Endothelial cell of umbilical vein (primary cell): ENCODE results near the gene DLL3. TPM values are rescaled to one million over a fixed set of nuclear protein-coding genes. Genes with fewer than 3 reads are reported as not detected.
A peak's percentile ranks its signal among the peaks of the same experiment; 100 is the strongest.

ENCODE experiments used
- BruUV-seq: library from RNA; stranded (reverse); fragments of 400-500 nt; replicated peaks from 2 replicates; lab custom pipeline; 2021; lab: Mats Ljungman, UMichigan
- CTCF ChIA-PET: fragments of 300-600, 350-600 bp; sonication (Branson Sonifier 250); formaldehyde crosslinking; loops from one replicate; lab custom pipeline; 2021; ENCODE audit warnings: antibody characterized with exemption, inconsistent platforms; lab: Charles Lee
- POLR2A ChIA-PET: fragments of 300-600, 350-600 bp; sonication (Branson Sonifier 250); formaldehyde crosslinking; loops from one replicate; lab custom pipeline; 2021; ENCODE audit warnings: antibody characterized with exemption, inconsistent platforms; lab: Charles Lee
- DNase-seq: peaks from one replicate; pipeline ENCODE4 v3.0.0-alpha.2; 2011; ENCODE audit warnings: low read depth, low spot score
- FAIRE-seq: peaks from 2 replicates; lab custom pipeline; 2011; peaks lifted over from hg19 to GRCh38; lab: Jason Lieb, UNC
- H2AFZ ChIP-seq: 2 replicates; pipeline ENCODE4 v1.6.0; 2012; ENCODE audit warnings: low read depth, low read length, control low read depth, inconsistent platforms
- H3K27ac ChIP-seq: 2 replicates; pipeline ENCODE4 v1.5.1; 2011; ENCODE audit warnings: low read depth, mild to moderate bottlenecking, control low read depth, low read length, moderate library complexity; ENCODE audit not compliant: insufficient read depth
- H3K27me3 ChIP-seq, 2 experiments: 2 replicates each; pipeline versions ENCODE4 v1.6.0 to v1.6.1; 2011; ENCODE audit warnings: low read length in 2 of 2, mixed read lengths in 1 of 2; ENCODE audit not compliant: control insufficient read depth in 2 of 2, insufficient read depth in 2 of 2
- H3K36me3 ChIP-seq, 2 experiments: 2 replicates in 1 of 2; 3 replicates in 1 of 2; pipeline ENCODE4 v1.5.1; 2011; ENCODE audit warnings: low read length in 2 of 2, mild to moderate bottlenecking in 1 of 2, moderate library complexity in 1 of 2; ENCODE audit not compliant: control insufficient read depth in 2 of 2, insufficient read depth in 2 of 2; ENCODE audit errors: extremely low read depth in 1 of 2
- H3K4me1 ChIP-seq: 3 replicates; pipeline ENCODE4 v1.5.1; 2011; ENCODE audit warnings: mild to moderate bottlenecking, low read length; ENCODE audit not compliant: control insufficient read depth, insufficient read depth; ENCODE audit errors: extremely low read depth
- H3K4me2 ChIP-seq: 2 replicates; pipeline ENCODE4 v1.6.1; 2011; ENCODE audit warnings: low read length, control low read depth, mixed read lengths; ENCODE audit not compliant: insufficient read depth
- H3K4me3 ChIP-seq, 3 experiments: fragments of 200-600 bp in 1 of 3; sonication (generic), shearing (Covaris generic) in 1 of 3; replicated peaks in 1 of 3; 2 replicates each; pipeline ENCODE4 v1.5.1; 2011 to 2016; ENCODE audit warnings: control low read depth in 3 of 3, low read length in 3 of 3, mild to moderate bottlenecking in 2 of 3, inconsistent platforms in 1 of 3, low read depth in 1 of 3, moderate library complexity in 1 of 3; ENCODE audit not compliant: insufficient read depth in 1 of 3
- H3K79me2 ChIP-seq: 2 replicates; pipeline ENCODE4 v1.6.0; 2012; ENCODE audit warnings: low read length, inconsistent platforms; ENCODE audit not compliant: control insufficient read depth, insufficient read depth
- H3K9ac ChIP-seq: replicated peaks from 2 replicates; pipeline ENCODE3; 2011; ENCODE audit warnings: low read length, control low read depth; ENCODE audit not compliant: insufficient read depth; ENCODE audit errors: extremely low read depth
- H3K9me1 ChIP-seq: replicated peaks from 3 replicates; pipeline ENCODE4 v1.6.0; 2011; ENCODE audit warnings: mild to moderate bottlenecking, low read length; ENCODE audit not compliant: control insufficient read depth, insufficient read depth; ENCODE audit errors: extremely low read depth
- H3K9me3 ChIP-seq: replicated peaks from 2 replicates; pipeline ENCODE4 v1.5.1; 2012; ENCODE audit warnings: low read length, inconsistent platforms; ENCODE audit not compliant: control insufficient read depth, insufficient read depth
- H4K20me1 ChIP-seq: replicated peaks from 2 replicates; pipeline ENCODE3; 2011; ENCODE audit warnings: mild to moderate bottlenecking, low read length; ENCODE audit not compliant: control insufficient read depth, insufficient read depth; ENCODE audit errors: extremely low read depth
- CTCF ChIP-seq, 2 donors: IDR thresholded peaks; 1 replicate in 1 of 2; 2 replicates in 1 of 2; pipeline ENCODE4 v1.5.1; 2011; ENCODE audit warnings: low read length in 2 of 2, mild to moderate bottlenecking in 2 of 2, moderate library complexity in 2 of 2, control low read depth in 1 of 2, inconsistent platforms in 1 of 2, low read depth in 1 of 2; ENCODE audit not compliant: insufficient read depth in 1 of 2; ENCODE audit errors: extremely low read depth in 1 of 2
- EZH2 ChIP-seq: IDR thresholded peaks from 2 replicates; pipeline ENCODE4 v1.6.1; 2012; ENCODE audit warnings: borderline replicate concordance, low read depth, mild to moderate bottlenecking, moderate library complexity, low read length, inconsistent platforms; ENCODE audit not compliant: severe bottlenecking
- FOS ChIP-seq: IDR thresholded peaks from 2 replicates; pipeline ENCODE4 v1.6.1; 2011; ENCODE audit warnings: mild to moderate bottlenecking, low read length, moderate library complexity, borderline replicate concordance; ENCODE audit not compliant: insufficient read depth
- GATA2 ChIP-seq: IDR thresholded peaks from 2 replicates; pipeline ENCODE4 v1.7.0; 2011; ENCODE audit warnings: low read depth, mild to moderate bottlenecking, moderate library complexity, mixed read lengths, low read length; ENCODE audit not compliant: insufficient read length, insufficient read depth
- JUN ChIP-seq: IDR thresholded peaks from 2 replicates; pipeline ENCODE4 v1.6.1; 2011; ENCODE audit warnings: borderline replicate concordance, low read depth; ENCODE audit not compliant: insufficient read length, insufficient read depth
- MAX ChIP-seq: IDR thresholded peaks from 2 replicates; pipeline ENCODE4 v1.6.1; 2011; ENCODE audit not compliant: insufficient read depth, insufficient read length
- MYC ChIP-seq: IDR thresholded peaks from one replicate; pipeline ENCODE4 v1.6.1; 2011; ENCODE audit warnings: mild to moderate bottlenecking, low read depth, low read length
- POLR2A ChIP-seq: IDR thresholded peaks from 2 replicates; pipeline ENCODE4 v1.6.1; 2012; ENCODE audit warnings: low read depth, mild to moderate bottlenecking, control low read depth, low read length
- POLR2AphosphoS5 ChIP-seq: IDR thresholded peaks from 2 replicates; pipeline ENCODE4 v1.6.1; 2012; ENCODE audit warnings: low read depth, mild to moderate bottlenecking, control low read depth, low read length, moderate library complexity; ENCODE audit not compliant: insufficient read depth
- dilution Hi-C: fragments of 300-500 bp; cut with MboI; formaldehyde crosslinking; loops from one replicate; pipeline ENCODE4 v1.15.0; 2019; ENCODE audit warnings: low sequenced_read_pairs; ENCODE audit not compliant: extremely low pct_ligation_motif_present
- intact Hi-C: fragments of 100-400 bp; cut with micrococcal nuclease; formaldehyde crosslinking; loops from one replicate; pipeline ENCODE4 v1.10.0; 2022
- polyA plus RNA-seq, 4 experiments: library from polyadenylated mRNA; depleted of rRNA in 3 of 4; stranded (reverse) in 3 of 4; unstranded in 1 of 4; fragments of >200 nt; gene quantifications; 2 replicates each; pipeline versions ENCODE4 v1.2.1 to v1.2.3, GENCODE V29; 2011 to 2012; ENCODE audit warnings: missing spikeins in 1 of 4
- total RNA-seq: library from RNA; stranded (reverse); gene quantifications from 2 replicates; pipeline ENCODE4 v1.2.3, GENCODE V29; 2021

The DLL3 gene
- total and polyA plus RNA-seq, 2 donors (not counting 3 experiments of a cell fraction or from before 2014, with no cell fraction given) = 0.40 to 0.73 TPM

GRCh38 chr19:39497701-39497995 lies 1.1 kb upstream of the DLL3 start:
- Histone ChIP-seq H3K4me1 (peaks cover 9% of the 10 kb centered on the region), H3K27me3 (peaks cover 25 to 27% of the 10 kb centered on the region in 2 experiments), H3K9ac (no peak overlapping the region), H3K27ac (no peak overlapping the region), H3K9me1 (no peaks in the 10 kb centered on the region), H3K36me3 (no peaks in the 10 kb centered on the region), H3K9me3 (no peaks in the 10 kb centered on the region), H3K4me3 (peak overlapping the region in 1 of 3 experiments; percentile 19), H3K79me2 (no peaks in the 10 kb centered on the region), H3K4me2 (peak overlapping the region; percentile 61), H4K20me1 (no peaks in the 10 kb centered on the region), H2AFZ (peak overlapping the region; percentile 68)
- FAIRE-seq = no peak
- dilution Hi-C loops = no loop called here
- ChIA-PET CTCF (interaction anchor here (0.7 to 2.2 kb wide), 14 partner anchors 21 to 295 kb away, joined by 3 to 14 read pairs (median 4); partner anchors contain the start of genes EID2 and EID2B), POLR2A (interaction anchor here (0.7 kb wide), 1 partner anchor 37 kb away, joined by 3 read pairs; no protein-coding TSS in a partner anchor)
- no peak for DNase-seq
- BruUV-seq = no TSS peak
- TF ChIP-seq POLR2AphosphoS5 = no peak
- no peak for TF ChIP-seq JUN
- TF ChIP-seq FOS = no peak
- intact Hi-C loops = no loop called here

GRCh38 chr19:39497996-39498797 lies 550 bp upstream of the DLL3 start:
- Histone ChIP-seq H3K9ac (no peak overlapping the region), H4K20me1 (no peaks in the 10 kb centered on the region), H3K79me2 (no peaks in the 10 kb centered on the region), H3K4me2 (peak overlapping the region; percentile 61), H3K4me3 (peak overlapping the region in 2 of 3 experiments; percentile 9 to 19), H3K9me1 (no peaks in the 10 kb centered on the region), H3K4me1 (peaks cover 9% of the 10 kb centered on the region), H2AFZ (peak overlapping the region; percentile 68), H3K9me3 (no peaks in the 10 kb centered on the region), H3K36me3 (no peaks in the 10 kb centered on the region), H3K27ac (no peak overlapping the region), H3K27me3 (peaks cover 25 to 27% of the 10 kb centered on the region in 2 experiments)
- no peak for TF ChIP-seq JUN
- peak; percentile 34 to 56 for TF ChIP-seq CTCF (IDR thresholded peaks at IDR 0.05; ENCODE audit: extremely low read depth in 1 of 2, insufficient read depth in 1 of 2, low read depth in 1 of 2, low read length in 2 of 2)
- no peak for TF ChIP-seq GATA2
- no peak for TF ChIP-seq FOS
- no peak for TF ChIP-seq MYC
- no peak for TF ChIP-seq POLR2AphosphoS5
- TF ChIP-seq POLR2A = no peak
- TF ChIP-seq MAX = peak; percentile 37
- peak; percentile 57 for TF ChIP-seq EZH2
- intact Hi-C loops = loop anchor here (1.0 to 2.0 kb wide), 2 partner anchors 17 to 34 kb away; partner anchors contain the start of genes EID2B and TIMM50
- ChIA-PET POLR2A (interaction anchor here (0.7 kb wide), 1 partner anchor 38 kb away, joined by 3 read pairs; no protein-coding TSS in a partner anchor), CTCF (interaction anchor here (0.7 to 2.2 kb wide), 15 partner anchors 10 to 294 kb away, joined by 3 to 14 read pairs (median 4); partner anchors contain the start of genes EID2 and EID2B)
- dilution Hi-C loops = no loop called here
- DNase-seq (peak; percentile 56), FAIRE-seq (peak; percentile 24)
- no TSS peak for BruUV-seq
